Measurements from ENCODE around the gene ZNF804A.

Gene ZNF804A

GRCh38 chr2:184602734-184603133 lies 4.4 kb downstream of the ZNF804A start:
- no peak for DNase-seq (ENCODE audit: low spot score)
- TF ChIP-seq, protein P1, sequence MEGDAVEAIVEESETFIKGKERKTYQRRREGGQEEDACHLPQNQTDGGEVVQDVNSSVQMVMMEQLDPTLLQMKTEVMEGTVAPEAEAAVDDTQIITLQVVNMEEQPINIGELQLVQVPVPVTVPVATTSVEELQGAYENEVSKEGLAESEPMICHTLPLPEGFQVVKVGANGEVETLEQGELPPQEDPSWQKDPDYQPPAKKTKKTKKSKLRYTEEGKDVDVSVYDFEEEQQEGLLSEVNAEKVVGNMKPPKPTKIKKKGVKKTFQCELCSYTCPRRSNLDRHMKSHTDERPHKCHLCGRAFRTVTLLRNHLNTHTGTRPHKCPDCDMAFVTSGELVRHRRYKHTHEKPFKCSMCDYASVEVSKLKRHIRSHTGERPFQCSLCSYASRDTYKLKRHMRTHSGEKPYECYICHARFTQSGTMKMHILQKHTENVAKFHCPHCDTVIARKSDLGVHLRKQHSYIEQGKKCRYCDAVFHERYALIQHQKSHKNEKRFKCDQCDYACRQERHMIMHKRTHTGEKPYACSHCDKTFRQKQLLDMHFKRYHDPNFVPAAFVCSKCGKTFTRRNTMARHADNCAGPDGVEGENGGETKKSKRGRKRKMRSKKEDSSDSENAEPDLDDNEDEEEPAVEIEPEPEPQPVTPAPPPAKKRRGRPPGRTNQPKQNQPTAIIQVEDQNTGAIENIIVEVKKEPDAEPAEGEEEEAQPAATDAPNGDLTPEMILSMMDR (IDR thresholded peaks at IDR 0.05; ENCODE audit: extremely low read depth, missing control alignments) = no peak

DNA sequence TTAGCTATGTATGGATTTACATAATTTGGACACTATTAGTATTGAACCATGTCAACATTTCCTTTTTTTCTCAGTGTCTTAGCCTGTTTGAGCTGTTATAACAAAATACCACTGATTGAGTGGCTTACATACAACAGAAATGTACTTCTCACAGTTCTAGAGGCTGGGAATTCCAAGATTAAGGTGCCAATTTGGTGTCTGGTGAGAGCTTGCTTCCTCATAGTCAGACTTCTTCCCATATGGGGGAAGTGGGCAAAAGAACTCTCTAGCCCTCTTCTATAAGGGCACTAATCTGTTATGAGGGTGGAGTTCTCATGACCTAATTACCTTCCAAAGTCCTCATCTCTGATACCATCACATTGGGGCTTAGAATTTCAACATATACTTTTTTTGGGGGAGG lies 12.6 kb downstream of the ZNF804A start:
- no peak for DNase-seq (ENCODE audit: low spot score)
- TF ChIP-seq, protein P1 (IDR thresholded peaks at IDR 0.05; ENCODE audit: extremely low read depth, missing control alignments) = no peak

DNA sequence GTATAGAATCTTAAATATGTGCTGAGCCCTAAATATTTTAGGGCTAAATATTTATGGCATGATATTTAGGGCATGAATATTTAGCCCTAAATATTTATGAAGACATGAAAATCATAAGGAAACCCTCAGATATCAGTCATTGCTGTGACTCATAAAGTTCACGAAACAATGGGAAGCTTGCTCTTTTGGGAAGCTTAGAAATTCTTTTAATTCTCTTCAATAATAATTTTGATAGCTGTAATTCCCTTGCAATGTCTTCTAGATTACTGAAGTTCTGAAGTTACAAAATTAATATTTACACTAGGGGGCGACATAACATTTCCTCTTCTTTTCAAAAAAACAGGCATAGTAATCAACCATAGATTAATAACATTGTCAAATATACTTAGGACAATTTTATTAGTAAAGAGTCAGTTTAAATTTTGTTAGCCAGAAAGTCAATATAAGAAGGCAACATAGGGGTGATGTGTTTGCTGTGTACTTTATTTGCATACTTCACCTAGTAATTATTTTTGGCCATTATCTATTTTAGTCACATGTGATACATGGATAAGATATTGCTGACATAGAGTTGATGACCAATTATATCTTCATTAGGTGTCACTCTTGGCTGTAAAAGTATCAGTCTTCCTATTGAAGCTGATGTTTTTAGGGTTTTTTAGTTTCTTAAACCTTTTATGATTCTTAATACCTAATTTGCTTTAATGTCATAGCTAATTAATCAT lies 13.2 kb downstream of the ZNF804A start:
- no peak for DNase-seq (ENCODE audit: low spot score)
- TF ChIP-seq, protein P1 (IDR thresholded peaks at IDR 0.05; ENCODE audit: extremely low read depth, missing control alignments) = no peak

GRCh38 chr2:184620367-184620766 lies 22.0 kb downstream of the ZNF804A start:
- TF ChIP-seq, protein P1 (IDR thresholded peaks at IDR 0.05; ENCODE audit: extremely low read depth, missing control alignments) = no peak
- DNase-seq (ENCODE audit: low spot score) = no peak

- DNase-seq (ENCODE audit: low spot score) = no peak
- TF ChIP-seq, protein P1 (IDR thresholded peaks at IDR 0.05; ENCODE audit: extremely low read depth, missing control alignments) = no peak
Observed at GRCh38 chr2:184624311-184624710, 26.0 kb downstream of the ZNF804A start.

DNA sequence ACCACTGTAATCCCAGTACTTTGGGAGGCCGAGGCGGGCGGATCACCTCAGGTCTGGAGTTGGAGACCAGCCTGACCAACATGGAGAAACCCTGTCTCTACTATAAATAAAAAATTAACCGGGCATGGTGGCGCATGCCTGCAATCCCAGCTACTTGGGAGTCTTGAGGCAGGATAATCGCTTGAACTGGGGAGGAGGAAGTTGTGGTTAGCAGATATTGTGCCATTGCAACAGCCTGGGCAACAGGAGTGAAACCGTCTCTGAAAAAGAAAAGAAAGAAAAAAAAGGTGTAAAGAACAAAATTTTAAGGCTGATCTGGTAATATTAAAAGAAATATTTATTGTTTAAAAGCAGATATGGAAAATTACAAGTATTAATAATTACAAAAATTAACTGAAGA lies 29.7 kb downstream of the ZNF804A start:
- DNase-seq (ENCODE audit: low spot score) = no peak

GRCh38 chr2:184633726-184634125 lies 35.4 kb downstream of the ZNF804A start:
- TF ChIP-seq, protein P1 (IDR thresholded peaks at IDR 0.05; ENCODE audit: extremely low read depth, missing control alignments) = no peak
- no peak for DNase-seq (ENCODE audit: low spot score)

More for the DNA sequence above, 29.7 kb downstream of the ZNF804A start:
- TF ChIP-seq, protein P1 (IDR thresholded peaks at IDR 0.05; ENCODE audit: extremely low read depth, missing control alignments) = no peak

Data from GM20000 (cell line).